AML-193 (cell line): ENCODE data around the gene BEGAIN.

ENCODE experiments used
- DNase-seq, 2 experiments: peaks; one replicate each; lab custom pipeline; 2025; lab: John Stamatoyannopoulos, UW

The BEGAIN gene

GRCh38 chr14:100536721-100537445, 50.3 kb downstream of the BEGAIN start:
- no peak for DNase-seq

GRCh38 chr14:100536121-100536510, 51.1 kb downstream of the BEGAIN start:
- no peak for DNase-seq

- no peak for DNase-seq
Measured at GRCh38 chr14:100535287-100536120, 51.7 kb downstream of the BEGAIN start.

GRCh38 chr14:100534528-100535286, 52.5 kb downstream of the BEGAIN start:
- no peak for DNase-seq

GRCh38 chr14:100533656-100534485, 53.3 kb downstream of the BEGAIN start:
- no peak for DNase-seq

- DNase-seq: peak; percentile 64 to 67
Measured at GRCh38 chr14:100532906-100533655, 54.1 kb downstream of the BEGAIN start.

GRCh38 chr14:100532154-100532861, 54.9 kb downstream of the BEGAIN start:
- DNase-seq: no peak

- DNase-seq: no peak
Measured at GRCh38 chr14:100531152-100532121, 55.8 kb downstream of the BEGAIN start.

GRCh38 chr14:100530270-100531072, 56.7 kb downstream of the BEGAIN start:
- DNase-seq: no peak

- no peak for DNase-seq
Measured at GRCh38 chr14:100529561-100530031, 57.6 kb downstream of the BEGAIN start.

GRCh38 chr14:100528962-100529560, 58.2 kb downstream of the BEGAIN start:
- DNase-seq: no peak

- DNase-seq: no peak
Measured at GRCh38 chr14:100526632-100527031, 60.6 kb downstream of the BEGAIN start.

- DNase-seq: no peak
Measured at GRCh38 chr14:100526057-100526456, 61.2 kb downstream of the BEGAIN start.

- no peak for DNase-seq
Measured at GRCh38 chr14:100525615-100526014, 61.6 kb downstream of the BEGAIN start.

GRCh38 chr14:100524933-100525243, 62.3 kb downstream of the BEGAIN start:
- DNase-seq: peak; percentile 19 to 21

- no peak for DNase-seq
Measured at GRCh38 chr14:100524233-100524932, 62.8 kb downstream of the BEGAIN start.

- DNase-seq: no peak
Measured at GRCh38 chr14:100523843-100524169, 63.4 kb downstream of the BEGAIN start.
